ENCODE data around the gene PRXL2B. TPM values are rescaled to one million over a fixed set of nuclear protein-coding genes. Genes with fewer than 3 reads are reported as not detected.

The PRXL2B gene
- total RNA-seq, 1 donor from 2014 or later = 55.7 TPM

- DNase-seq (ENCODE audit: low read depth in 2 of 2) = peak; percentile 64 to 88
Measured at GRCh38 chr1:2585318-2586092, 1.1 kb upstream of the PRXL2B start.

DNA sequence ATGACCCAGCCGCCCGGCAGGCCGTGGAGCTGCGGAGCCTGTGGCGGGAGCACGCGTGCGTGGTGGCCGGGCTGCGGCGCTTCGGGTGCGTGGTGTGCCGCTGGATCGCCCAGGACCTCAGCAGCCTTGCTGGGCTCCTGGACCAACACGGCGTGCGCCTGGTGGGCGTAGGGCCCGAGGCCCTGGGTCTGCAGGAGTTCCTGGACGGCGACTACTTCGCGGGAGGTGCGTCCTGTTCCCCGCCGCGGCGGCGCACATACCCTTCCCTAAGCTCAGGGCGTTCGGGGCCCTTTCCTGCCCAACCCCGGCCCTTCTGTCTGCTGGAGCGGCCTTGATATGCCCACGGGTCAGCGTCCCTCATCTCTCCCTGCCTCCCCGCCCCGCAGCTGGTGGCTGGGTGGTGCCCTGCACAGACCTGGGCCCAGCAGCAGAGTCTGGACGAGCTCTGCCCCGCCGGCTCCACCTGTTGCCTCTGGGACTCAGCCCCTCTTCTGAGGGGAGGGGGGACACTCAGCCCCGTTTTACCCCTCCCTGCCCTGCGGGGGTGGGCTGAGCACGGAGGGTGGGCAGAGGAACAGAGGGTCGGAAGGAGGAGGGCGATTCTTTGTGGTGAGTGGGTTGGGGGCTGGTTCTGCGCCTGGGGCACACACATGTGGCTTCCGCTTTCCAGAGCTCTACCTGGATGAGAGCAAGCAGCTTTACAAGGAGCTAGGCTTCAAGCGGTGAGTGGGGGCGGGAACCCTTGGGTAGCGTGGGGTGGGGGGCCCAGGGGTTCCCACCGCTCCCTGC, 688 bp downstream of the PRXL2B start:
- no peak for DNase-seq (ENCODE audit: low read depth in 2 of 2)

DNA sequence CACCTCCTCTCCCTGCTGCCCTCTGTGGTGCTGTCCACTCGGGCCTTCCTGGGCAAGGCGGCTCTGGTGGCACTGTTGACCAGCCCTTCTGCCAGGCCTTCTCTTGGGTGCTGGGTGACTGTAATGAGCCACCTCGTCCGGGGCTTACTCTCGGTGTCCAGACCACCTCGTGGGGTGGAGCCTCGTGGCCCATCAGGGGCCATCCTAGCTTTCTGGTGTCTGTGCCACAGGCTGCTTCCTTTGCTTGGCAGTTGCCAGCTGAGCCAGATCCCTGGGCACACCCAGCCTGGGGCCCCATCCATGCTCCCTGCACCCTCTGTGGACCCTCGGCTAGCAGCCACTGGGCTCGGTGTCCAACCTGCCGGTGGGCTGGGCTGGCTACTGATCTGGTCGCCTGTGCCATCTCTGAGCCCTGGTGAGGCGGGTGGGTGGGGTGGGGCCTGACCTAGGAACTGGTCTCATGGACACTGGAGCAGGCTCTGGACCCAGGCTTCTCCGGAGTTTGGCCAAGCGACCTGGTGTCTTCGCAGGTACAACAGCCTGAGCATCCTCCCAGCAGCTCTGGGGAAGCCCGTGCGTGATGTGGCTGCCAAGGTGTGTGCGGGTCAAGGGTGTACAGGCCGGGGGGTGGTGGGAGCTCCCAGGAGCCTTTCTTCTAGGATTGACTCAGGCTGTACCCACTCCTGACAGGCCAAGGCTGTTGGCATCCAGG, 1.4 kb downstream of the PRXL2B start:
- DNase-seq (ENCODE audit: low read depth in 2 of 2) = no peak

DNA sequence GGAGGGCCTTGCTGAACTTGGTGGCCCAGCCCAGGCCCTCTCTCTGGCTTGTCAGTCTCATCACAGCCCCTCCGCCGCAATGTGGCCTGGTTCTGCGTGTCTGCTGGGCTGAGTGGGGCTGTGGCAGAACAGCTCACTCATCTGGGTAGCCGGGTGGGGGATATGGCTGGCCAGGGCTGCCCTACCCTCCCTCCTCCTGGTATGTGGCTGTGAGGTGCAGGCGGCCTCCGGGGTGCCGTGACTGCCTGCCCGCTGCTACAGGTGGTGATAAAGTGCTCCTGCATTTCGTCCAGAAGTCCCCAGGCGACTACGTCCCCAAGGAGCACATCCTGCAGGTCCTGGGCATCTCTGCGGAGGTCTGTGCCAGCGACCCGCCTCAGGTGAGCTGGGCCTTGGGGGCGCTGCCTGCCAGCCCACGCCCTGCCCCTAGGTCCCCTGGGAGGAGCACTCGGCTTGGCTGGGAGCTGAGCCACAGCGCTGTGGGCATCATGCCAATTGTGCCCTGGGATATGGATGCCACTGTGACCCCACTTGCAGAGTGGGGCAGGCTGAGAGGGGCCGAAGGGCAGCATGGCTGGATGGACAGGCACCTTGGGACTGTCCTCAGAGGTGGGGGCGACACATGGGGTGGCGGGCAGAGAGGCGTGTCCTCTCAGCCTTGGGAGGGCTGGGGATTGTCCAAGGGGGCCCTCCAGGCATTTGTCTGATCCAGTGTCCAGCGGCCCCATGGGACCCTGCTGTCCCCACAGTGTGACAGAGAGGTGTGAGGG, 2.3 kb downstream of the PRXL2B start:
- DNase-seq (ENCODE audit: low read depth in 2 of 2) = no peak

GRCh38 chr1:2589431-2590232, 3.1 kb downstream of the PRXL2B start:
- DNase-seq (ENCODE audit: low read depth in 2 of 2) = no peak

DNA sequence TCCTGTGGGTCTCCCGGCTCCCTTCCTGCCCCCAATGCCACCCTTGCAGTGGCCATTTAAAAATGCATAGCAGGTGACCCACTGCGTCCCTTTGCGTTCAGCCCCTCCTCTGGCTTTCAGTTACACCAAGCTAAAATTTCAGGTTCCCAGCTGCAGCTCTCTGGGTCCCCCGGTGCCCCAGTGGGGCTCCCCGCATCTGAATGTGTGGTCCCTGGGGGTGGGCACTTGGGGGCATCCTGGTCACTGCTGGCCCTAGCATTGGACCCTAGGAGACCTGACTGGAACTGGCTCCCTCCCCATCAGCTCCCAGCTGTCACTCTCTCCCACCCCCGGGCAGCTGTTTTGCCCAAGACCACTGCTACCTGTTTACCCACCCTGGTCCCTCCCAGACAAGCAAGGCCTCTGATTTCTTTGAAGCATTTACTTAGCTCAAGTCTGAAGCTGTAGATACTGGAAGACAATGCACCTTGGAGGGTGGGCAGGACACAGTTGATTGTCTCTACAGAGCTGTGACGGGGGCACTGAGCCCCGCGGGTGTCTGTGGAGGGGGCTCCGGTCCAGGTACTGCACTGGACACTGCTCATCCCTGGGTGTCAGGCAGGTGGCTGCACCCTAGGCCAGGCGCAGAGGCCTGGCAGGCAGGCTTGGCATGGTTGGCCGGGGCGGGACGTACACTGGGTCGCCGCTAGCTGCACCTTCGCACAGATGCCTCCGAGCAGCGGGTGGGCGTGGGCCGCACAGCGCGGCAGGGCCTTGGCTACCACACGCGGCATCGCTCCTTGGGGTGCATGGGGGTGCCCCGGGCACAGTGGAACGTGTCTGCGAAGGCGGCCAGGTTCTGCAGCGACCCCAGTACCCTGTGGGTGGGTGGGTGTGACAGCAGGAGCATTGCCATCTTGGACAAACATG, 3.9 kb downstream of the PRXL2B start:
- no peak for DNase-seq (ENCODE audit: low read depth in 2 of 2)

- DNase-seq (ENCODE audit: low read depth in 2 of 2) = no peak
Measured at GRCh38 chr1:2591233-2591580, 4.6 kb downstream of the PRXL2B start.

- no peak for DNase-seq (ENCODE audit: low read depth in 2 of 2)
Measured at GRCh38 chr1:2591581-2592261, 5.1 kb downstream of the PRXL2B start.

DNA sequence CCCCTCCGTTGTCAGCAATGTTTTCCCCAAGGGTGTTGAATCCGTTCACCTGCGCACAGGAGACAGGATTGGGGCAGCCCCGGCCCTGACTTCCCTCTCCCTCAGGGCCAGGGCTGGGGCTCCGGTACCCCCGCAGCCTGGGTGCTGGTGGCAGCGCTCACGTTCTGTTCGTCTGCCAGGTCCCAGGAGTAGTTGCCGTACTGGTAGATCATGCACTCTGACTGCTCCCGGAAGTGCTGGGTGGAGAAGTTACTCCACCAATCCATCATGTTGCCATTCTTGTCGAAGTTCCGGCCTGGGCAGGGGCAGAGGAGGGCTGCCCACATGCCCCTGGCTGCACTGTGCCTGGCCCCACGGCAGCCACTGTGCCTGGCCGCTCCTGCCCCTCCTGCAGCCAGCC, 6.1 kb downstream of the PRXL2B start:
- no peak for DNase-seq (ENCODE audit: low read depth in 2 of 2)

DNA sequence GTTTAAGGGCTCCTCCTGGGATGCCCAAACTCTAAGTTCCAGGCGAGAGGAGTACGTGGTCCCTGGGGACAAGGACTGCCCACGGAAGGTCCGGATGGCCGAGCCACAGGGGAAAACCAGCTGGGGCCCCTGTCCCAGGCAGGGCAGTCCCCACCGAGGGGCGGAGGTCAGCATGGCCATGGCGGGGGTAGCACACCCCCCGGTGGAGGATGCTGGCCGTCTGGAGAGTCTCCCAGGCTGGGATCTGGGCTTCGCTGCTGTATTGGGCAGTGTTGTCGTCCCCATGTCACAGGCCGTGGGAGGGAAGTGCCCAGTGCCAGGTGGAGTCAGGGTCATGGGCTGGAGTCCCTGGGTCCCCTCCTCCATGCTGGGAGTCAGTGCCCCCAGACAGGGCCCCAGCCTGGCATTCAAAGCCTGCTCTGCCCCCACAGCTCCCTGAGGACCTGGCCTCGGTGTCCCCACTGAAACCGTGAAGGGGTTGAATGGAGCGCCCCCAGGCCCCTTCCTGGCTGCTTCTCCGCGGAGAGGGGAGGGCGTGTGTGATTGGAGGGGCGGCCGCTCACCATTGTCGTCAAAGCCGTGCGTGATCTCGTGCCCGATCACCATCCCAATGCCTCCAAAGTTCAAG, 6.8 kb downstream of the PRXL2B start:
- DNase-seq (ENCODE audit: low read depth in 2 of 2) = no peak

GRCh38 chr1:2594001-2594640, 7.5 kb downstream of the PRXL2B start:
- DNase-seq (ENCODE audit: low read depth in 2 of 2) = peak in 1 of 2 donors; percentile 65

DNA sequence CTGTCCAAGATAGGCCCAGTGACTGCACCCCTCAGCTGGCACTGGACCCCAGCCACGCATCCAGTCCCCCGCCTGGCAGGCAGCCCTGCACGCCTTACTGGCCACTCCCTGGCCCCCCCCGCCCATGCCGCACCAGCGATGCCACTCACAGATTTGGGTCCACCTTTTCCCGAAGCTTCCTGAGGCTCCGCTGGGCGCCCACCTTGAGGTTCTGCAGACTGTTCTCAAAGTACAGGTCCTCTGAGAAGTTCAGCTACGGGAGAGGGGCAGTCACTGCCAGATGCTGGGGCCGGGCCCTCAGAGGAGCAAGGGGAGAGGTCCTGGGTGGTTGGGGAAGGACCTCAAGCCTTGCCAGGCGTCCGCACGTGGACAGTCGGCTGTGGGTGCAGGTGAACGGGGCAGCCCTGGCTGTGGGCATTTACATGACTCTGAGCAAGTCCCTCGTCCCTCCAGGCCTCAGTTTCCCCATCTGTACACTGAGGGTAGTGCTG, 8.1 kb downstream of the PRXL2B start:
- no peak for DNase-seq (ENCODE audit: low read depth in 2 of 2)

- DNase-seq (ENCODE audit: low read depth in 2 of 2) = no peak
Measured at GRCh38 chr1:2595261-2595811, 8.8 kb downstream of the PRXL2B start.

- no peak for DNase-seq (ENCODE audit: low read depth in 2 of 2)
Measured at GRCh38 chr1:2595812-2596529, 9.4 kb downstream of the PRXL2B start.

DNA sequence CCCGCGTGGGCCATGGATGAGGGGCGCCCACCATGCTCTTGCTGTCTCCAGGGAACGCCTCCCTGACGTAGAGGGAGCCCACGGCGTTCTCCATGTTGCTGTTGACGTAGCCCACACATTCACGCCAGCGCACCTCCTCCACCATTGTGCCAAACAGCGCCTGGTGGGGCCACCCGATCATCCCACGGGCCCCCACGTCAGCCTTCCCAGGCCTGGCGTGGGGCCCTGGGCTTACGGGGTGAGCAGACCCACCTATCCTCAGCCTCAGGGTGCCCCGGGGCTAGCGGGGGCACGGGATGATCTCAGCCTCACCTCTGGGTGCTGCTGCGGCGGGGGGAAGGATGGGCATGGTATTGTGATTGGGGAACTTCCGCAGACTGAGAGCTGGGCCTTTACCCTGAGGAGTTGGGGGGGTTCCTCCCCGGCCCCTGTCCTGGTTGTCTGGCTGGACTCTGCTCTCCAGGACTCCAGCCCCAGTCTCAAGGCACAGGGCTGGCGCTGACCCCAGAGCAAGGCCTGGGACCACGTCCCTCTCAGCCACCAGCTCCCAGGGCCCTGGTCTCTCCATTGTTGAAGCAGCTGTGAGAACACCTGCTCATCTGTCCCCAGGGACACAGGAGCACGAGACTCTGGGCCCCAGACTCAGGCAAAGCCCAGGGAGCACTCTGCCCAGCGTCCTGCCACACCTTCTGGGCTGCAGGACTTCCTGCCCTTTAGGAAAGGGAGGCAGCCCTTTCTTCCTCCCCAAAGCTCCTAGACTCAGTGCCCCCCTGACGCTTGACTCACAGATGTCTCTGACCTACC, 10.2 kb downstream of the PRXL2B start:
- DNase-seq (ENCODE audit: low read depth in 2 of 2) = no peak

Data from dermis microvascular lymphatic vessel endothelial cell (primary cell).